HUES48 (cell line): ENCODE results near the gene PLIN4.
"Not testable (repeated sequence)": the region's sequence is repeated elsewhere in the genome, so short reads cannot be mapped to it uniquely, and the experiment has no call there.

ENCODE experiments used
- H3K27ac ChIP-seq: one replicate; pipeline ENCODE4 v1.7.0; 2013; ENCODE audit warnings: low read depth, low read length, inconsistent platforms
- H3K27me3 ChIP-seq: 2 replicates; pipeline ENCODE4 v1.6.1; 2013; ENCODE audit warnings: mild to moderate bottlenecking, low read length; ENCODE audit not compliant: control insufficient read depth, insufficient read depth
- H3K36me3 ChIP-seq: 2 replicates; pipeline ENCODE4 v1.6.1; 2013; ENCODE audit warnings: low read length; ENCODE audit not compliant: control insufficient read depth, insufficient read depth
- H3K4me1 ChIP-seq: 2 replicates; pipeline ENCODE4 v1.6.1; 2013; ENCODE audit warnings: mild to moderate bottlenecking, low read length; ENCODE audit not compliant: control insufficient read depth, insufficient read depth
- H3K4me3 ChIP-seq: 2 replicates; pipeline ENCODE4 v1.5.1; 2013; ENCODE audit warnings: mild to moderate bottlenecking, low read depth, low read length
- H3K9ac ChIP-seq: 2 replicates; pipeline ENCODE4 v1.6.1; 2013; ENCODE audit warnings: mild to moderate bottlenecking, low read depth, low read length, moderate library complexity
- H3K9me3 ChIP-seq: 2 replicates; pipeline ENCODE4 v1.6.1; 2013; ENCODE audit warnings: low read length; ENCODE audit not compliant: control insufficient read depth, insufficient read depth

The PLIN4 gene

DNA sequence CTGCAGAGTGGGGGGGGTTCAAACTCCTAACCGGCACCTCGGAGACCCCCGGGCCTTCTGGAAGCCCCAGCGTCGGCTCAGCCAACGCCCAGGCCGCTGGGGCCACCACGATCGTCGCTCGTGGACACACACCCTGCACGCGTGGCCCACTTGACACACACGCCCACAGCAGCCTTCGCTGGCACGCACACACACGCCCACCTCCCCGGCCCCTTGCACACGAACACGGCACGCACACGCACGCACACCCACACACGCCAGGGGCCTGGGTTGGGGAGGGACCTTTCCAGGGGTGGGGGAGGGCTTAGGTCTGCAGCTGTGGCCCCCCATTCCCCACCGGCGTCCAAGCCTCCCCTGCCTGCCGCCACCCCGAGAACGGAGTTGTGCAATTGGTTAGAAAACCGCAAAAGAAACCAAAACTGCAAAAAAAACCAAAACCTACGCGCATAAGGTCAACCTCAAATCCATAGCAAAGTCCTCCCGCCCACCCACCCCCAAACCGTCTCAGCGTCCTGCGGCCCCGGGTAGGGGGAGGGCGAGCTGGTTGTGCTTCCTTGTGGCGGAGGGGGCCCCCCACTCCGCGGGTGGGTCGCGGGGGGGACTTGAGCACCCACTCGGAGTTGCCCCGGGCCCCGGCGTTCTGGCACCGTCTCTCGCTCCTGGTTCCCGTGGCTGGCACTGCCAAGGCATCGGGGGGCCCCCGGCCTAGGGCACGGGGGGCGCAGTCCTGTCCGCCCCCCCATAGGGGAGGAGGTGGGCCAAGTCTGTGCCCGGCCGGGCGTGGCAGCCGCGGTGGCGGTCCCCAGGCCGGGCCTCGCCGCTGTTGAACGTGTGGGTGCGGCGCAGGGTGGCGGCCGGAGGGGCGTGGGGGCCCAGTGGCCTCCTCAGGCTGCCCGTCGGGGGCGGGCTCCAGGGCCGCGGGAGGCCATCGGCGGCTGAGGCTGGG is 24.9 kb upstream of the PLIN4 start:
- H3K27me3 ChIP-seq = no peaks in the 10 kb centered on the region
- no peaks in the 10 kb centered on the region for H3K9me3 ChIP-seq
- no peak overlapping the region for H3K9ac ChIP-seq
- peaks cover 10% of the 10 kb centered on the region; the same call in 1 of the 2 replicates for H3K36me3 ChIP-seq
- H3K4me3 ChIP-seq = no peak overlapping the region
- 0 out of 2 replicates have a peak, but pooled peaks cover 5% of the 10 kb centered on the region for H3K4me1 ChIP-seq
- no peak overlapping the region for H3K27ac ChIP-seq

DNA sequence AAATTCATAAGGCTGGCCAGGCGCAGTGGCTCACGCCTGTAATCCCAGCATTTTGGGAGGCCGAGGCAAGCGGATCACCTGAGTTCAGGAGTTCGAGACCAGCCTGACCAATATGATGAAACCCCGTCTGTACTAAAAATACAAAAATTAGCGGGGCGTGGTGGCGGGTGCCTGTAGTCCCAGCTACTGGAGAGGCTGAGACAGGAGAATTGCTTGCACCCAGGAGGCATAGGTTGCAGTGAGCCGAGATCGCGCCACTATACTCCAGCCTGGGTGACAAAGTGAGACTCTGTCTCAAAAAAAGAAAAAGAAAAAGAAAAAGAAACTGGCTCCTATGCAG is 23.5 kb upstream of the PLIN4 start:
- H3K27me3 ChIP-seq, H3K9me3 ChIP-seq, H3K4me3 ChIP-seq, H3K27ac ChIP-seq, H3K36me3 ChIP-seq, H3K9ac ChIP-seq, H3K4me1 ChIP-seq: not testable (repeated sequence)

DNA sequence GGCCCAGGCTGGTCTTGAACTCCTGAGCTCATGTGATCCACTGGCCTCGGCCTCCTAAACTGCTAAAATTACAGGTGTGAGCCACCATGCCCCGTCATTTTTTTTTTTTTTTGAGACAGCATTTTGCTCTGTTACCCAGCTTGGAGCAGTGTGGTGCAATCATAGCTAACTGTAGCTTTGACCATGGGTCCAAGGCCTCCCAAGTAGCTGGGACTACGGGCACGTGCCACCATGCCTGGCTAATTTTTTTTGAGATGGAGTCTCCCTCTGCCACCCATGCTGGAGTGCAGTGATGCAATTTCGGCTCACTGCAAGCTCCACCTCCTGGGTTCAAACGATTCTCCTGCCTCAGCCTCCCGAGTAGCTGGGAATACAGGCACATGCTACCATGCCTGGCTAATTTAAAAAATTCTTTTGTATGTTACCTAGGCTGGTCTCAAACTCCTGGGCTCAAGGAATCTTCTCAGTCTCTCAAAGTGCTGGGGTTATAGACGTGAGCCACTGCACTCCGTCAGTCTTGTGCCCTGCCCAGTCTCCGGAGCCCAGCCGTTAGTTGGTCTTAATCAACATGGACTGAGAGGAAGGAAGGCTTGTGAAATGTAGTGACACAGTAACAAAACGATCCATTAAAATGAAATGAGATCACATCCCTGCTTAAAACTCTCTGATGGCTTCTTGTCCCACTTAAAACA is 23.0 kb upstream of the PLIN4 start:
- no peak overlapping the region for H3K4me3 ChIP-seq
- no peak overlapping the region for H3K27ac ChIP-seq
- 0 out of 2 replicates have a peak, but pooled peaks cover 4% of the 10 kb centered on the region for H3K27me3 ChIP-seq
- 0 out of 2 replicates have a peak, but pooled peaks cover 5% of the 10 kb centered on the region for H3K4me1 ChIP-seq
- H3K36me3 ChIP-seq = no peaks in the 10 kb centered on the region
- no peaks in the 10 kb centered on the region for H3K9me3 ChIP-seq
- no peak overlapping the region for H3K9ac ChIP-seq

GRCh38 chr19:4539693-4540581 is 21.7 kb upstream of the PLIN4 start, which contains the start of gene LRG1:
LRG1 (minus strand) TSS chr19:4540036; CDS start chr19:4540013, 23 bp downstream.
- peaks cover 4% of the 10 kb centered on the region; the same call in 1 of the 2 replicates for H3K27me3 ChIP-seq
- H3K4me1 ChIP-seq = 0 out of 2 replicates have a peak, but pooled peaks cover 5% of the 10 kb centered on the region
- peak within 1 kb of the TSS; percentile 18 for H3K27ac ChIP-seq
- H3K9ac ChIP-seq = no peak within 1 kb of the TSS
- no peaks in the 10 kb centered on the region for H3K9me3 ChIP-seq
- H3K36me3 ChIP-seq = no peaks in the 10 kb centered on the region
- H3K4me3 ChIP-seq = no peak within 1 kb of the TSS

DNA sequence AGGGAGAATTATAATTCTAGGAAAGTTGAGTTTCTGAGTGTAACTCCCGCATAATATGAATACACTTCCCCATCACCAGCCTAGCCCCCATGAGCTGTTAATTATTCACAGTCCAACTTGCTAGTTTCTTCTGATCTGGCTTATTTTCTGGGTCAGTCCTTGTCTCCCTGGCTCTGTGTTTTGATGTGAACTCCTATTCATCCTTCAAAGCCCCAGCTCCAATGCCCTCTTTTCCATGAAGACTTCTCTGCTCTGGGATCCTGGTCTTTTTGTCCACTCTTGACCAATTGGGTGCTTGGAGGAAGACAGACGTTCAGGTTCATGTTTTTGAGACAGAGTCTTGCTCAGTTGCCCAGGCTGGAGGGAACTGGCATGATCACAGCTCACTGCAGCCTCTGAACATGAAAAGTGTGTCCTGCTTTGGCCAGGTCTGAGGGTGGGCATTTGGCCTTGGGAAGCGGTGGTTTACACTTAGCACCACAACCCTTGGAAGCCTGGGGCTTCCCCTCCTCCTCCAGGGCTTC is 20.9 kb upstream of the PLIN4 start:
- H3K36me3 ChIP-seq = no peaks in the 10 kb centered on the region
- H3K9ac ChIP-seq = no peak overlapping the region
- H3K27ac ChIP-seq = no peak overlapping the region
- no peaks in the 10 kb centered on the region for H3K9me3 ChIP-seq
- no peak overlapping the region for H3K4me3 ChIP-seq
- 0 out of 2 replicates have a peak, but pooled peaks cover 5% of the 10 kb centered on the region for H3K4me1 ChIP-seq
- peaks cover 10% of the 10 kb centered on the region for H3K27me3 ChIP-seq

DNA sequence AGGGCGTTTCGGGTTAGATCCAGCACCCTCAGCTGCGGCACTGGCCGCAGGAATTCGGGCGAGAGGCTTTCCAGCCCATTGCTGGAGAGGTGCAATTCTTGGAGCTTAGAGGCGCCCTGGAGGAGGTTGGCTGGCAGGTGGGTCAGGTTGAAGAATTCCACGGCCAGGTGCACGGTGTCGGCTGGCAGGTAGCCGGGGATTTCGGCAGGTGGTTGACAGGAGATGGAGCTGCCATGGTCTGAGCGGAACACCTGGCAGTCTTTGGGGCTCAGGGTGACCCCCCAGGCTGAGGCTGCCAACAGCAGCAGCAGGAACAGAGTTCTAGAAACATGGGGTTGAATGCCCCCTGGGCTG is 20.3 kb upstream of the PLIN4 start:
- peaks cover 15% of the 10 kb centered on the region for H3K27me3 ChIP-seq
- no peak overlapping the region for H3K4me3 ChIP-seq
- no peaks in the 10 kb centered on the region for H3K36me3 ChIP-seq
- 0 out of 2 replicates have a peak, but pooled peaks cover 5% of the 10 kb centered on the region for H3K4me1 ChIP-seq
- H3K9me3 ChIP-seq = no peaks in the 10 kb centered on the region
- H3K9ac ChIP-seq = no peak overlapping the region
- H3K27ac ChIP-seq = no peak overlapping the region

- H3K27ac ChIP-seq = no peak overlapping the region
- H3K9ac ChIP-seq = no peak overlapping the region
Observed at GRCh38 chr19:4537953-4538600, 19.8 kb upstream of the PLIN4 start.

DNA sequence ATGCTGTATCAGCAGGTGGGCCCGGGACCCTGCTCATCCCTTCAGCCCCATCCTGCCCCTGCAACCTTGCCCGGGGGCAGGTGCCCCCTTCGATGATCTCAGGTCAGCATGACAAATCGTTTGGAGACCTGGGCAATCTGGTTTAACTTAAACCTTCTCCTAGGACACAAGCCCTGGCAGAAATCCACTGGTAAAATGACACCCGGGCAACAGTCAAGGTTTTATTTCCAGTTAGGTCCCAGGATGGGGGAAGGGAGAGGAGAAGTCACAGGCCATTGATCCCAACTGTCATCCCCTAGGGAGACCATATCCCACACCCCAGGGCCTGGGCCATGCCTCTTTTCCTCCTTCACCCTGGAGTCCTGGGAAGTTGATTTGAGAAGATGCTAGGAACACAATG is 18.5 kb upstream of the PLIN4 start:
- H3K9me3 ChIP-seq = no peaks in the 10 kb centered on the region
- H3K4me1 ChIP-seq = 0 out of 2 replicates have a peak, but pooled peaks cover 5% of the 10 kb centered on the region
- H3K27me3 ChIP-seq = peaks cover 19% of the 10 kb centered on the region
- H3K27ac ChIP-seq = no peak overlapping the region
- H3K36me3 ChIP-seq = no peaks in the 10 kb centered on the region
- H3K9ac ChIP-seq = no peak overlapping the region
- H3K4me3 ChIP-seq = no peak overlapping the region

More at GRCh38 chr19:4537953-4538600, 19.8 kb upstream of the PLIN4 start:
- Histone ChIP-seq H3K9me3 (no peaks in the 10 kb centered on the region), H3K36me3 (no peaks in the 10 kb centered on the region), H3K4me3 (no peak overlapping the region), H3K27me3 (peaks cover 19% of the 10 kb centered on the region), H3K4me1 (0 out of 2 replicates have a peak, but pooled peaks cover 5% of the 10 kb centered on the region)

- no peak within 1 kb of the TSS; the same call in 1 of the 2 replicates for H3K9ac ChIP-seq
- 0 out of 2 replicates have a peak, but pooled peaks cover 4% of the 10 kb centered on the region for H3K4me1 ChIP-seq
- H3K4me3 ChIP-seq = peak within 1 kb of the TSS; percentile 56
- H3K9me3 ChIP-seq = no peaks in the 10 kb centered on the region
- H3K36me3 ChIP-seq = no peaks in the 10 kb centered on the region
- H3K27ac ChIP-seq = no peak within 1 kb of the TSS
- H3K27me3 ChIP-seq = peaks cover 19% of the 10 kb centered on the region
Observed at GRCh38 chr19:4534836-4535658, 16.8 kb upstream of the PLIN4 start, which contains the start of gene PLIN5. PLIN5 (minus strand) TSS chr19:4535224; CDS start chr19:4534074, 1,150 bp downstream.
